GM10847 (cell line): Measurements from ENCODE around the gene PLCG1.

Experiments
- POLR2A ChIP-seq: IDR thresholded peaks from 2 replicates; pipeline ENCODE4 v1.6.1; 2011; ENCODE audit not compliant: insufficient read length; ENCODE audit errors: extremely low read depth

PLCG1 gene

DNA sequence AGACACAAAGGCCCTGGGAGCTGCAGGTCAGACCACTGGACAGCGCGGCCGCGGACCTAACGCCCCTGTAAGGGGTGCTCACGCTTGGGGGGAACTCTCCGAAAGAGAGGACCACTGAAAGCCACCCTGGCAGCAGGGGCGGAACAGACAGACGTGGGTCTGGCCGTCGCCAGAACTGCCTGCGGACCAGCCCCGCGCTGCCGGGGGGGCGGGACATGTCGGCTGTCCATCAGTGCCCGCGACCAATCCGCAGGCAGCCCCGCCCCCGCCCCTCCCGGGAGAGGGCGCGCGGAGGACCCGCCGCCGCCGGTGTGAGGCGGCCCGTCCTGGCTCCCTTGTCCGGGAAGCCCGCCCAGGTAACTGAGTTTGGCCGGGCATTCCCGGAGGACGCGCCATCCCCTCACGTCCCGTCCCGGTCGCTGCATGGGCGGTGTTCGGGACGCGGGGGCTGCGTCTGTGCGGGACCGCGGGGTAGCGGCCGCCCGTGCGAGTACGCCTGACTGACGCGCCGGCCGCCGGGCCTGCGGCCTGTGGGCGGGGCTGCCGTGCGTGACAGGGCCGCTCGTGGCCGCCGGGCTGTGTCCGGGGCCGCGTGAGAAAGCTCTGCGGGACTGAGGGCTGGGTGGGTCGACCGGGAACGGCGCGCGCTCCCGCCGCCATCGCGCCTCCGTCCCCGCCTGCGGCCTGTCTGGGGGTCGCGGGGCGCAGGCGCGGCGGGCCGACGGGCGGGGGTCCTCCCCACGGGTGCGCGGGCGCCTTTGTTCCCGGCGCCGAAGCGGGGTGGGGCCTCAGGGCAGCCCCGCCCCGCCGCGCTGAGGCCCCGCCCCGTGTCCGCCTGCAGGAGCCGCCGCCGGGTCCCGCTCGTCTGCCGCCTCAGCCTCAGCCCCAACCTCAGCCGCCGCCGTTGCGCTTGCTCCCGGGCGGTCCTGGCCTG, at the start of gene PLCG1:
Gene PLCG1, plus strand, starts transcription at position 864 of the 934 bp plus-strand sequence. CDS start 99 bp downstream, outside the sequence.
- peak; percentile 38 for TF ChIP-seq POLR2A

DNA sequence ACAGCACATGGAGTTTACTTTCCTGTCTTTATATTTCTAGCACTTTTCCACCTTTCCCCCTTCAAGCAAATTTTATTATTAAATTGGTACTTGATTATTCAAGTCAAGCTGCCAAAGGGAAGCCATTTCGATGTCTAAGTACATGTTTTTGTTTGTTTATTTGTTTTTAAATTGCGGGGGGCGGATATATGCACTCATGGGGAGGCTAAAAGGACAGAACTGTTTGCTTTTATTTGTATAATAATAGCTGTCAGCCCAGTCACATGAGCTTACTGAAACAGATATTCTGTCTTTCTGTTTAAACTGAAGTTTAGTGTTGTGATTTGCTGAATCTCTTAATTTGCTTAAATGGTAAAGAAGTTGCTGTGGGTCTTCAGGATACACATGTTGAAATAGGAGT, 49.6 kb upstream of the PLCG1 start:
- no peak for TF ChIP-seq POLR2A

DNA sequence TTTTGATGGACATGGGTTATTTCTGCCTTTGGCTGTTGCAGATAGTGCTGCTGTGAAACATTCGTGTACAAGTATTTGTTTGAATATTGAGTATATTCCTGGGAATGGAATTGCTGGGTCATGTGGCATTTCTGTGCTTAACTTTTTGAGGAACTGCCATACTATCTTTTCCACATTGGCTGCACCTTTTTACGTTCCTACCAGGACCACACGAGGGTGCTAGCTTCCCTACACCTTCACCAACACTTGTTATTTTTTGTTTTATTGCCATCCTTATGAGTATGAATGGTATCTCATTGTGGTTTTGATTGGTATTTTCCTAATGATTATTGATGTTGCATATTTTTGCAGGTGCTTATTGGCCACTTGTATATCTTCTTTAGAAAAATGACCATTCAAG, 47.8 kb upstream of the PLCG1 start:
- no peak for TF ChIP-seq POLR2A

- TF ChIP-seq POLR2A = no peak
Observed at GRCh38 chr20:41091927-41092326, 45.4 kb upstream of the PLCG1 start.

- TF ChIP-seq POLR2A = no peak
Observed at GRCh38 chr20:41094353-41095055, 42.8 kb upstream of the PLCG1 start.

- TF ChIP-seq POLR2A = no peak
Observed at GRCh38 chr20:41095110-41095969, 42.0 kb upstream of the PLCG1 start.

GRCh38 chr20:41098703-41099250, 38.6 kb upstream of the PLCG1 start:
- no peak for TF ChIP-seq POLR2A

DNA sequence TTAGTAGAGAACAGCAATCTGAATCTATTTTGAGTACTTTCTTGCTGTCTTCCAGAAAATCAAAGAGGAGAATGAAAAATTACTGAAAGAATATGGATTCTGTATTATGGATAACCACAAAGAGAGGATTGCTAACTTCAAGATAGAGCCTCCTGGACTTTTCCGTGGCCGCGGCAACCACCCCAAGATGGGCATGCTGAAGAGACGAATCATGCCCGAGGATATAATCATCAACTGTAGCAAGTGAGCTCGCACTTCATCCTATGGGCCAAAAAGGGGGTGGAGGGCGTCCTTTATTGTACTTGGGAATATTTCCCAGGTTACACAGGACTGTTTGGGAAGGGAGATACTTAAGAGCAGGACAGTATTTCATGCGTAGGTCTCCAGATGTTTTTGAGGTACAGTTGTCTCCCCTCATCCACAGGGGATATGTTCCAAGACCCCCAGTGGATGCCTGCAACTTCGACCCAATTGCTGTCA, 37.3 kb upstream of the PLCG1 start:
- TF ChIP-seq POLR2A = no peak

- no peak for TF ChIP-seq POLR2A
Observed at GRCh38 chr20:41101660-41102059, 35.7 kb upstream of the PLCG1 start.

- TF ChIP-seq POLR2A = no peak
Observed at GRCh38 chr20:41108531-41108930, 28.8 kb upstream of the PLCG1 start.

DNA sequence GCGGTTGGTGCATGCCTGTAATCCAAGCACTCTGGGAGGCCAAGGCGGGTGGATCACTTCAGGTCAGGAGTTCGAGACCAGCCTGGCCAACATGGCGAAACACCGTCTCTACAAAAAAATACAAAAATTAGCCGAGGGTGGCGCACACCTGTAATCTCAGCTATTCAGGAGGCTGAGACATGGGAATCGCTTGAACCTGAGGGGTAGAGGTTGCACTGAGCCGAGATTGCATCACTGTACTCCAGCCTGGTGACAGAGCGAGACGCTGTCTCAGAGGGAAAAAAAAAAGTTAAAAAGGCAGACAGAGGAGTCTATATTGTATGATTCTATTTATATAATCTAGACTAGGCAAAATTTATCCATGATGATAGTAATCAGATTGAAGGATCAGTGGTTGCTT, 27.3 kb upstream of the PLCG1 start:
- no peak for TF ChIP-seq POLR2A

DNA sequence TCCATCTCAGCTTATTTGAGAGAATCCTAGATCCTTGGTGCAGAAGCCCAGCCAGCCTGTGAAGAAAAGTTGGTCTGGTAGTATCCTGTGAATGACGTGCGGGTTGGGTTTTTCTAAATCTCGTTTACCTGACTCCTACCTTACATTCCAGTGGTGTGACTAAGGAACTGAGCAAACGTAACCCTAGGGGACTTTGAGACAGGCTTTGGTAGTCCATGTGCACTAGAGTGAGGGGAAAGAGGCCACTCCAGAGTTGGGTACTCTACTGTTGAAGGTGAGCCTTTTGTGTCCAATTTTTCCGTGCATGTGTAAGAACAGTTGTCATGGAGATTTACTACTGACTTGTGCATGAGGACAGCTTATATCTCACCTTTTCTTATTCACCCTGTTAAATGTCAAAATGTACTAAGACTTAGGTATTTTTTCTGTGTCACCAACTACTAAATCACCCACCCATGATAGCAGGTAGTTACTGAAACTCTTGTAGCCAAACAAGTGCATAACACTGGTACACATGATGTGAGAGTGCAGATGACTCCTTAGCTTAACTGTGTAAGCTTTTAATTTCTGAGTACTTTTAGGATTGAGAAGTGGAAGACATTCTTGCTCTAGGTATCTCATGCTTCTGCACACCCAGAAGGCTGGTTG, 26.3 kb upstream of the PLCG1 start:
- TF ChIP-seq POLR2A = no peak

DNA sequence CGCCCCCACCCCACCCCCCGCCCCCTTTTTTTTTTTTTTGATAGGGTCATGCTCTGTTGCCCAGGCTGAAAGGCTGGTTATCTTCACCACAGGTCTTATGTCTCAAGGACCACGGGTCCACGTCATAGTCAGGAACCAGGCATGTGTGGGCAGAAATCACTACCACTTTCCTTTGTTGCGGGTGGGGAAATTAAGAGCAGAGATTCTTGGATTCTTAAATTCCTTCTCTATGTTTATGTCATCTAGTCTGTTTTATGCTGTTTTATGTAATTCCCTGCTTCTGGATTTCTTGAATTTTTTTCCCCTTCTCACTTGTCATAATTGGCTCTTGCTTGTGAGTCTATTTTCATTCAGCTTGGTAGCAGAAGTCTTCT, 25.8 kb upstream of the PLCG1 start:
- TF ChIP-seq POLR2A = no peak

GRCh38 chr20:41116282-41116956, 20.9 kb upstream of the PLCG1 start:
- TF ChIP-seq POLR2A = no peak

- TF ChIP-seq POLR2A = no peak
Observed at GRCh38 chr20:41118632-41119031, 18.7 kb upstream of the PLCG1 start.
